SK-N-SH (cell line): ENCODE measurements around the gene TLE6. TPM values are rescaled to one million over a fixed set of nuclear protein-coding genes. Genes with fewer than 3 reads are reported as not detected.

Experiments used
- CTCF ChIA-PET: fragments of 300-600, 350-600 bp; formaldehyde crosslinking; extraction: SDS; loops from one replicate; lab custom pipeline; 2021; lab: Yijun Ruan, JAX
- POLR2A ChIA-PET: fragments of 350-600 bp; sonication (Branson Sonifier 250); formaldehyde crosslinking; extraction: SDS; loops from one replicate; lab custom pipeline; 2020; ENCODE audit warnings: antibody characterized with exemption, inconsistent platforms; lab: Yijun Ruan, JAX
- DNase-seq: peaks from one replicate; pipeline ENCODE4 v3.0.0; 2012
- H2AFZ ChIP-seq: fragments of 200-600 bp; sonication (generic); 2 replicates; pipeline ENCODE4 v1.8.1; 2016; ENCODE audit warnings: antibody characterized with exemption, mild to moderate bottlenecking, low read depth
- H3F3A ChIP-seq: fragments of 200-600 bp; sonication (generic); replicated peaks from 2 replicates; pipeline ENCODE3; 2016; ENCODE audit warnings: antibody characterized with exemption, mild to moderate bottlenecking; ENCODE audit not compliant: insufficient read depth
- H3K27ac ChIP-seq, 2 experiments: fragments of 200-500 bp in 1 of 2; fragments of 200-600 bp in 1 of 2; sonication (Bioruptor generic) in 1 of 2; sonication (generic), shearing (Covaris generic) in 1 of 2; 2 replicates each; pipeline versions ENCODE4 v1.5.1 to v1.6.1; 2014 to 2016; ENCODE audit warnings: low read depth in 2 of 2, inconsistent platforms in 1 of 2, low read length in 1 of 2, mild to moderate bottlenecking in 1 of 2, mixed read lengths in 1 of 2
- H3K27me3 ChIP-seq: fragments of 200-600 bp; sonication (generic), shearing (Covaris generic); 2 replicates; pipeline ENCODE4 v1.6.1; 2016; ENCODE audit warnings: mixed run types; ENCODE audit not compliant: insufficient read depth
- H3K36me3 ChIP-seq, 2 experiments: fragments of 200-500 bp in 1 of 2; fragments of 200-600 bp in 1 of 2; sonication (Bioruptor generic) in 1 of 2; sonication (generic) in 1 of 2; replicated peaks in 1 of 2; 2 replicates each; pipeline versions ENCODE3 to v1.5.1; 2014 to 2016; ENCODE audit warnings: low read length in 1 of 2, mild to moderate bottlenecking in 1 of 2; ENCODE audit not compliant: insufficient read depth in 2 of 2, control insufficient read depth in 1 of 2
- H3K4me1 ChIP-seq, 2 experiments: fragments of 200-500 bp in 1 of 2; fragments of 200-600 bp in 1 of 2; sonication (Bioruptor generic) in 1 of 2; sonication (generic), shearing (Covaris generic) in 1 of 2; 2 replicates each; pipeline versions ENCODE4 v1.5.1 to v1.6.1; 2014 to 2016; ENCODE audit warnings: low read depth in 1 of 2, low read length in 1 of 2, mixed run types in 1 of 2; ENCODE audit not compliant: insufficient read depth in 2 of 2, control insufficient read depth in 1 of 2
- H3K4me2 ChIP-seq: fragments of 200-600 bp; sonication (generic), shearing (Covaris generic); 2 replicates; pipeline ENCODE4 v1.6.1; 2017; ENCODE audit warnings: mixed run types
- H3K4me3 ChIP-seq, 2 experiments: fragments of 200-500 bp in 1 of 2; fragments of 200-600 bp in 1 of 2; sonication (Bioruptor generic) in 1 of 2; sonication (generic), shearing (Covaris generic) in 1 of 2; 2 replicates each; pipeline versions ENCODE4 v1.5.1 to v1.8.1; 2014 to 2016; ENCODE audit warnings: low read depth in 2 of 2, inconsistent platforms in 1 of 2, low read length in 1 of 2, mild to moderate bottlenecking in 1 of 2, mixed read lengths in 1 of 2, moderate library complexity in 1 of 2
- H3K79me2 ChIP-seq: fragments of 200-600 bp; sonication (generic); 2 replicates; pipeline ENCODE4 v1.8.1; 2017; ENCODE audit warnings: mild to moderate bottlenecking; ENCODE audit not compliant: insufficient read depth
- H3K9ac ChIP-seq: fragments of 200-600 bp; sonication (generic); 2 replicates; pipeline ENCODE4 v1.6.1; 2017; ENCODE audit warnings: mixed run types
- H3K9me2 ChIP-seq: fragments of 200-600 bp; sonication (generic); 2 replicates; pipeline ENCODE4 v1.6.1; 2017; ENCODE audit warnings: mixed run types
- H3K9me3 ChIP-seq: fragments of 200-600 bp; sonication (generic); 2 replicates; pipeline ENCODE4 v1.6.1; 2017; ENCODE audit warnings: mixed run types, mild to moderate bottlenecking, moderate library complexity
- H4K20me1 ChIP-seq: fragments of 200-600 bp; sonication (generic); 2 replicates; pipeline ENCODE4 v1.6.1; 2017; ENCODE audit warnings: mild to moderate bottlenecking, mixed run types; ENCODE audit not compliant: insufficient read depth
- CHD2 ChIP-seq: fragments of 150-350 bp; IDR thresholded peaks from 2 replicates; pipeline ENCODE4 v1.6.1; 2018; ENCODE audit warnings: low read length; ENCODE audit not compliant: partially characterized antibody
- EZH2phosphoT487 ChIP-seq: fragments of 200-600 bp; sonication (generic); IDR thresholded peaks from 2 replicates; pipeline ENCODE4 v1.6.1; 2017; ENCODE audit warnings: low read depth, mixed run types, mild to moderate bottlenecking, antibody characterized with exemption, moderate library complexity, borderline replicate concordance
- FOXJ3 ChIP-seq: sonication (generic); formaldehyde crosslinking; IDR thresholded peaks from 2 replicates; pipeline ENCODE4 v1.5.1; 2020; ENCODE audit warnings: mild to moderate bottlenecking, missing genetic modification reagents
- FOXM1 ChIP-seq: IDR thresholded peaks from 2 replicates; pipeline ENCODE4 v1.4.0; 2012; ENCODE audit warnings: low read depth, mild to moderate bottlenecking
- GATA2 ChIP-seq: sonication (generic); formaldehyde crosslinking; IDR thresholded peaks from 2 replicates; pipeline ENCODE4 v1.5.0; 2020; ENCODE audit warnings: mild to moderate bottlenecking, missing genetic modification reagents
- MEF2A ChIP-seq: IDR thresholded peaks from 2 replicates; pipeline ENCODE4 v1.4.0; 2012; ENCODE audit warnings: low read depth, borderline replicate concordance
- MXI1 ChIP-seq: IDR thresholded peaks from 2 replicates; pipeline ENCODE4 v1.6.1; 2012; ENCODE audit warnings: mild to moderate bottlenecking, low read depth, low read length, improper control_type of control experiment
- NFIC ChIP-seq: IDR thresholded peaks from 2 replicates; pipeline ENCODE4 v1.4.0; 2012; ENCODE audit warnings: borderline replicate concordance
- NRF1 ChIP-seq: IDR thresholded peaks from 2 replicates; pipeline ENCODE4 v1.6.1; 2012; ENCODE audit warnings: low read depth, mild to moderate bottlenecking, low read length
- PBX3 ChIP-seq: IDR thresholded peaks from 2 replicates; pipeline ENCODE4; 2012
- RAD21 ChIP-seq: IDR thresholded peaks from 2 replicates; pipeline ENCODE4 v1.6.1; 2012; ENCODE audit warnings: mild to moderate bottlenecking, low read length
- RFX5 ChIP-seq: IDR thresholded peaks from 2 replicates; pipeline ENCODE4 v1.6.1; 2012; ENCODE audit warnings: mild to moderate bottlenecking, improper control_type of control experiment, low read length
- RXRA ChIP-seq: IDR thresholded peaks from 2 replicates; pipeline ENCODE4 v1.4.0; 2012; ENCODE audit warnings: low read depth, mild to moderate bottlenecking, borderline replicate concordance
- TCF12 ChIP-seq: IDR thresholded peaks from 2 replicates; pipeline ENCODE4 v1.4.0; 2012
- USF1 ChIP-seq: IDR thresholded peaks from 2 replicates; pipeline ENCODE4 v1.4.0; 2012; ENCODE audit warnings: low read depth, borderline replicate concordance
- USF2 ChIP-seq: fragments of 150-350 bp; IDR thresholded peaks from 2 replicates; pipeline ENCODE4 v1.6.1; 2017; ENCODE audit warnings: antibody characterized with exemption, low read length, low read depth, borderline replicate concordance
- WGBS: methylation state at CpG from one replicate; pipeline ENCODE4 v1.1.6; 2017; ENCODE audit warnings: low lambda C conversion rate; 5-methylcytosine and 5-hydroxymethylcytosine counted together
- polyA plus RNA-seq, 3 experiments: library from polyadenylated mRNA; depleted of rRNA; stranded (reverse); fragments of >200 nt; gene quantifications; 2 replicates each; pipeline ENCODE4 v1.2.3, GENCODE V29; 2012
- TF ChIP-seq, protein P1 (sequence below): fragments of 150-350 bp; IDR thresholded peaks from 2 replicates; pipeline ENCODE4 v1.6.1; 2016; ENCODE audit warnings: mild to moderate bottlenecking, low read depth, low read length
- TF ChIP-seq, protein P2 (sequence below): fragments of 200-600 bp; sonication (generic); IDR thresholded peaks from 2 replicates; pipeline ENCODE4 v1.6.1; 2017; ENCODE audit warnings: antibody characterized with exemption, mild to moderate bottlenecking, moderate library complexity
- TF ChIP-seq, protein P3 (sequence below): IDR thresholded peaks from 2 replicates; pipeline ENCODE4 v1.6.1; 2012; ENCODE audit warnings: mild to moderate bottlenecking, low read depth, low read length, moderate library complexity

The TLE6 gene
- polyA plus RNA-seq, 1 of the 3 experiments (the other 2 are of a cell fraction) = 3.3 TPM

DNA sequence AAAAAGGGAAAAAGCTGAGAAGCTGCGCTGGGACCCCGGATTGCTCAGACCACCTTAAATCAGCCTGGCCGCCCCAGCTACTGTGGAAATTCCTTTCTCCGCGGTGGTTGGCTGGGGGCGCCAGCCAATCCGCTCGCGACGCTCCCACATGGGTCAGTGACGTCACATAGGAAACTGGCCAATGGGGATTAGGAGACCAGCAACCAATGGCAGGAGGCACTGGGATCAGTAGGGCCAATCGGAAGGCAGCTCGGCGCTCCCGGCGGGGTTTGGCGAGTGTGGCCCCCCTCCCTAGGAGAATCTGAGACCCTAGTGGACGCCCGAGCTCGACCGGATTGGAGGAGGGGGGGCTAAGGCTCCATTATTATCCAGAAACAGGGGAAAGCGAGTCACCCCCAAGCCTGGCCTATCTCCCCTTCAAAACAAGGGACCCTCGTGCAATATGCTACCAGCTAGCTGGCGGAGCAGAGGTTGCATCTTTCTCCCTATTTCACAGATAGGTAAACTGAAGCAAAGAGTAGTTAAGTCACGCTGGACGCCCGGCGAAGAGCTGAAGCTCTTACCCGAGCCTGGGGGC, 58.3 kb downstream of the TLE6 start (continued):
- TF ChIP-seq USF1 (no peak; the same call in 1 of the 2 replicates), NFIC (no peak), RFX5 (peak; percentile 89), FOXM1 (no peak)

- Histone ChIP-seq H4K20me1 (no peaks in the 10 kb centered on the region), H3K4me2 (peak overlapping the region; percentile 99), H3K36me3 (no peaks in the 10 kb centered on the region), H3K27ac (peak overlapping the region; percentile 74 to 83), H3K9me2 (no peaks in the 10 kb centered on the region), H3K4me1 (peaks cover 0 to 14% of the 10 kb centered on the region in 2 experiments; a peak in 1 of 4 replicates), H3K27me3 (peaks cover 24% of the 10 kb centered on the region), H3K9ac (peak overlapping the region; percentile 61; the same call in 1 of the 2 replicates), H3K4me3 (peak overlapping the region; percentile 49 to 68), H3F3A (peaks cover 9% of the 10 kb centered on the region), H3K79me2 (no peaks in the 10 kb centered on the region), H2AFZ (peak overlapping the region; percentile 98), H3K9me3 (no peaks in the 10 kb centered on the region)
- WGBS = 2% methylated on average over 12 of the region's 44 CpGs
- peak; percentile 94 for DNase-seq
- CTCF ChIA-PET = interaction anchor here (0.7 to 3.5 kb wide), 22 partner anchors 9 to 149 kb away, joined by 3 to 20 read pairs (median 5); partner anchors contain the start of genes TLE5 and TLE6
- POLR2A ChIA-PET = interaction anchor here (0.5 to 3.4 kb wide), 9 partner anchors 18 to 151 kb away, joined by 3 to 21 read pairs (median 5); no protein-coding TSS in a partner anchor
- no peak; the same call in 1 of the 2 replicates for TF ChIP-seq MEF2A
- TF ChIP-seq, protein P1, sequence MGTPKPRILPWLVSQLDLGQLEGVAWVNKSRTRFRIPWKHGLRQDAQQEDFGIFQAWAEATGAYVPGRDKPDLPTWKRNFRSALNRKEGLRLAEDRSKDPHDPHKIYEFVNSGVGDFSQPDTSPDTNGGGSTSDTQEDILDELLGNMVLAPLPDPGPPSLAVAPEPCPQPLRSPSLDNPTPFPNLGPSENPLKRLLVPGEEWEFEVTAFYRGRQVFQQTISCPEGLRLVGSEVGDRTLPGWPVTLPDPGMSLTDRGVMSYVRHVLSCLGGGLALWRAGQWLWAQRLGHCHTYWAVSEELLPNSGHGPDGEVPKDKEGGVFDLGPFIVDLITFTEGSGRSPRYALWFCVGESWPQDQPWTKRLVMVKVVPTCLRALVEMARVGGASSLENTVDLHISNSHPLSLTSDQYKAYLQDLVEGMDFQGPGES = no peak
- peak; percentile 44 for TF ChIP-seq CHD2
- TF ChIP-seq, protein P2, sequence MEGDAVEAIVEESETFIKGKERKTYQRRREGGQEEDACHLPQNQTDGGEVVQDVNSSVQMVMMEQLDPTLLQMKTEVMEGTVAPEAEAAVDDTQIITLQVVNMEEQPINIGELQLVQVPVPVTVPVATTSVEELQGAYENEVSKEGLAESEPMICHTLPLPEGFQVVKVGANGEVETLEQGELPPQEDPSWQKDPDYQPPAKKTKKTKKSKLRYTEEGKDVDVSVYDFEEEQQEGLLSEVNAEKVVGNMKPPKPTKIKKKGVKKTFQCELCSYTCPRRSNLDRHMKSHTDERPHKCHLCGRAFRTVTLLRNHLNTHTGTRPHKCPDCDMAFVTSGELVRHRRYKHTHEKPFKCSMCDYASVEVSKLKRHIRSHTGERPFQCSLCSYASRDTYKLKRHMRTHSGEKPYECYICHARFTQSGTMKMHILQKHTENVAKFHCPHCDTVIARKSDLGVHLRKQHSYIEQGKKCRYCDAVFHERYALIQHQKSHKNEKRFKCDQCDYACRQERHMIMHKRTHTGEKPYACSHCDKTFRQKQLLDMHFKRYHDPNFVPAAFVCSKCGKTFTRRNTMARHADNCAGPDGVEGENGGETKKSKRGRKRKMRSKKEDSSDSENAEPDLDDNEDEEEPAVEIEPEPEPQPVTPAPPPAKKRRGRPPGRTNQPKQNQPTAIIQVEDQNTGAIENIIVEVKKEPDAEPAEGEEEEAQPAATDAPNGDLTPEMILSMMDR = peak; percentile 50
- no peak for TF ChIP-seq RAD21
- TF ChIP-seq NFIC = peak; percentile 64
- TF ChIP-seq FOXJ3 (CRISPR knock-in tag) = no peak
- no peak for TF ChIP-seq MXI1
- TF ChIP-seq PBX3 = peak; percentile 99
- TF ChIP-seq GATA2 (CRISPR knock-in tag) = peak; percentile 18; the same call in 1 of the 2 replicates
- TF ChIP-seq, protein P3, sequence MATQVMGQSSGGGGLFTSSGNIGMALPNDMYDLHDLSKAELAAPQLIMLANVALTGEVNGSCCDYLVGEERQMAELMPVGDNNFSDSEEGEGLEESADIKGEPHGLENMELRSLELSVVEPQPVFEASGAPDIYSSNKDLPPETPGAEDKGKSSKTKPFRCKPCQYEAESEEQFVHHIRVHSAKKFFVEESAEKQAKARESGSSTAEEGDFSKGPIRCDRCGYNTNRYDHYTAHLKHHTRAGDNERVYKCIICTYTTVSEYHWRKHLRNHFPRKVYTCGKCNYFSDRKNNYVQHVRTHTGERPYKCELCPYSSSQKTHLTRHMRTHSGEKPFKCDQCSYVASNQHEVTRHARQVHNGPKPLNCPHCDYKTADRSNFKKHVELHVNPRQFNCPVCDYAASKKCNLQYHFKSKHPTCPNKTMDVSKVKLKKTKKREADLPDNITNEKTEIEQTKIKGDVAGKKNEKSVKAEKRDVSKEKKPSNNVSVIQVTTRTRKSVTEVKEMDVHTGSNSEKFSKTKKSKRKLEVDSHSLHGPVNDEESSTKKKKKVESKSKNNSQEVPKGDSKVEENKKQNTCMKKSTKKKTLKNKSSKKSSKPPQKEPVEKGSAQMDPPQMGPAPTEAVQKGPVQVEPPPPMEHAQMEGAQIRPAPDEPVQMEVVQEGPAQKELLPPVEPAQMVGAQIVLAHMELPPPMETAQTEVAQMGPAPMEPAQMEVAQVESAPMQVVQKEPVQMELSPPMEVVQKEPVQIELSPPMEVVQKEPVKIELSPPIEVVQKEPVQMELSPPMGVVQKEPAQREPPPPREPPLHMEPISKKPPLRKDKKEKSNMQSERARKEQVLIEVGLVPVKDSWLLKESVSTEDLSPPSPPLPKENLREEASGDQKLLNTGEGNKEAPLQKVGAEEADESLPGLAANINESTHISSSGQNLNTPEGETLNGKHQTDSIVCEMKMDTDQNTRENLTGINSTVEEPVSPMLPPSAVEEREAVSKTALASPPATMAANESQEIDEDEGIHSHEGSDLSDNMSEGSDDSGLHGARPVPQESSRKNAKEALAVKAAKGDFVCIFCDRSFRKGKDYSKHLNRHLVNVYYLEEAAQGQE = no peak
- no peak for TF ChIP-seq RXRA
- no peak for TF ChIP-seq EZH2phosphoT487
- no peak for TF ChIP-seq TCF12
- TF ChIP-seq NRF1 = no peak
- TF ChIP-seq USF2 = no peak
Observed at GRCh38 chr19:3036119-3036976, 59.0 kb downstream of the TLE6 start.
